Type B pancreatic cell (in vitro differentiated cells): Measurements from ENCODE around the gene TIMM10. TPM values are rescaled to one million over a fixed set of nuclear protein-coding genes. Genes with fewer than 3 reads are reported as not detected.

Source experiments
- DNase-seq: peaks from one replicate; pipeline ENCODE4 v3.0.0; 2021; ENCODE audit warnings: mixed read lengths; ENCODE audit not compliant: unreplicated experiment; ENCODE audit errors: extremely low spot score
- H3K27ac Mint-ChIP-seq: 2 replicates; pipeline ENCODE4 v1.8.0; 2021; ENCODE audit warnings: mild to moderate bottlenecking, mixed read lengths
- H3K27me3 Mint-ChIP-seq: 2 replicates; pipeline ENCODE4 v1.8.0; 2021; ENCODE audit warnings: mixed read lengths
- H3K36me3 Mint-ChIP-seq: 2 replicates; pipeline ENCODE4 v1.8.0; 2021; ENCODE audit warnings: mixed read lengths
- H3K4me1 Mint-ChIP-seq: one replicate; pipeline ENCODE4 v1.8.0; 2021; ENCODE audit warnings: mixed read lengths; ENCODE audit not compliant: unreplicated experiment
- H3K4me3 Mint-ChIP-seq: 2 replicates; pipeline ENCODE4 v1.8.0; 2021; ENCODE audit warnings: mild to moderate bottlenecking, mixed read lengths
- H3K9me3 Mint-ChIP-seq: 2 replicates; pipeline ENCODE4 v1.8.0; 2021; ENCODE audit warnings: mixed read lengths
- total RNA-seq: library from RNA; stranded (reverse); gene quantifications from 2 replicates; pipeline ENCODE4 v1.2.1, GENCODE V29; 2021; ENCODE audit warnings: low replicate concordance
- TF ChIP-seq, protein P1 (sequence below): fragments of 200-600 bp; sonication (generic); conservative IDR thresholded peaks from 2 replicates; pipeline ENCODE4 v1.5.0; 2021; ENCODE audit warnings: antibody characterized with exemption, mild to moderate bottlenecking

TIMM10 gene
- total RNA-seq, 1 donor from 2014 or later = 64.2 TPM

GRCh38 chr11:57499413-57499982 lies 31.1 kb downstream of the TIMM10 start:
- H3K9me3 Mint-ChIP-seq = no peaks in the 10 kb centered on the region
- H3K4me3 Mint-ChIP-seq = peak overlapping the region; percentile 67
- H3K27me3 Mint-ChIP-seq = no peaks in the 10 kb centered on the region
- H3K36me3 Mint-ChIP-seq = no peaks in the 10 kb centered on the region
- peaks cover 20% of the 10 kb centered on the region for H3K4me1 Mint-ChIP-seq
- H3K27ac Mint-ChIP-seq = peak overlapping the region; percentile 80
- peak; percentile 93 for DNase-seq
- TF ChIP-seq, protein P1, sequence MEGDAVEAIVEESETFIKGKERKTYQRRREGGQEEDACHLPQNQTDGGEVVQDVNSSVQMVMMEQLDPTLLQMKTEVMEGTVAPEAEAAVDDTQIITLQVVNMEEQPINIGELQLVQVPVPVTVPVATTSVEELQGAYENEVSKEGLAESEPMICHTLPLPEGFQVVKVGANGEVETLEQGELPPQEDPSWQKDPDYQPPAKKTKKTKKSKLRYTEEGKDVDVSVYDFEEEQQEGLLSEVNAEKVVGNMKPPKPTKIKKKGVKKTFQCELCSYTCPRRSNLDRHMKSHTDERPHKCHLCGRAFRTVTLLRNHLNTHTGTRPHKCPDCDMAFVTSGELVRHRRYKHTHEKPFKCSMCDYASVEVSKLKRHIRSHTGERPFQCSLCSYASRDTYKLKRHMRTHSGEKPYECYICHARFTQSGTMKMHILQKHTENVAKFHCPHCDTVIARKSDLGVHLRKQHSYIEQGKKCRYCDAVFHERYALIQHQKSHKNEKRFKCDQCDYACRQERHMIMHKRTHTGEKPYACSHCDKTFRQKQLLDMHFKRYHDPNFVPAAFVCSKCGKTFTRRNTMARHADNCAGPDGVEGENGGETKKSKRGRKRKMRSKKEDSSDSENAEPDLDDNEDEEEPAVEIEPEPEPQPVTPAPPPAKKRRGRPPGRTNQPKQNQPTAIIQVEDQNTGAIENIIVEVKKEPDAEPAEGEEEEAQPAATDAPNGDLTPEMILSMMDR = peak; percentile 38

- Mint-ChIP-seq H3K4me3 (peak overlapping the region; percentile 64), H3K36me3 (no peaks in the 10 kb centered on the region), H3K27me3 (no peaks in the 10 kb centered on the region), H3K4me1 (peaks cover 16% of the 10 kb centered on the region), H3K9me3 (no peaks in the 10 kb centered on the region), H3K27ac (peak overlapping the region; percentile 87)
- DNase-seq = no peak
- TF ChIP-seq, protein P1 = no peak
Observed at GRCh38 chr11:57498540-57498939, 32.0 kb downstream of the TIMM10 start.

GRCh38 chr11:57497303-57498247 lies 33.0 kb downstream of the TIMM10 start:
- H3K36me3 Mint-ChIP-seq = no peaks in the 10 kb centered on the region
- no peaks in the 10 kb centered on the region for H3K27me3 Mint-ChIP-seq
- no peak for DNase-seq
- H3K4me3 Mint-ChIP-seq = peak overlapping the region; percentile 64
- no peaks in the 10 kb centered on the region for H3K9me3 Mint-ChIP-seq
- peak overlapping the region; percentile 87 for H3K27ac Mint-ChIP-seq
- TF ChIP-seq, protein P1 = no peak
- peaks cover 16% of the 10 kb centered on the region for H3K4me1 Mint-ChIP-seq

DNA sequence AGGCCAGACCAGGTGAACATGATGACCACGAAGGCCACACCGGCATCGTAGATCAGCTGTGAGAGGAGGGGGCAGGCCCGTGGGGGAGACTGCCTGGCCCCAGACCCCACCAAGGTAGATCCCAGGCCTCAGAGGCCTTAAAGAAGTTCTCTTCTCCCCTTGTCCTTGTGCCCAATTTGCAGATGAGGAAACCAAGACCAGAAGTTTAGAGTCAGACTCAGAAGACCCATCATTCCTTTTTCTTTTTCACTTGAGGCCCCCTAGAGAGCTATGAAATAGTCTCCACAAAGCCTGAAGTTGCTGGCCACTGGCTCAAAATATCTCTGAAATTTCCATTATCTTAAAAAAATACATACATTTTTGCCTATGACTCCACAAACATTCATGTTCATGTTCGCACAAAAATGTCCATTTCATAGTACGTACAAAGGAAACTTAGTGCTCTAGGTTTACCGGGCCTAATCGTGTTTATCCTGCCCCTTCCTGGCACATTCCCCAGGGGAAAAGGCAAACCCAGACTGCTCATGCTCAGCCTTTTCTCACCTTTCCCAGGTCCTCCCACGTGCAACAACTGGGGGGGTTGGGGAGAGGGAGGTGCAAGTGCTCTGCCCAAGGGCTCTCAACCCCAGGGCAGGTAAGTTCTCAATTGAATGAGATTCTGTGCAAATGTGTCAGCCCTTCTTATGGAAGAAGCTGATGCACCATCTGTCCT lies 34.3 kb downstream of the TIMM10 start:
- Mint-ChIP-seq H3K27me3 (no peaks in the 10 kb centered on the region), H3K27ac (peak overlapping the region; percentile 56), H3K4me3 (no peak overlapping the region), H3K9me3 (no peaks in the 10 kb centered on the region), H3K4me1 (peaks cover 16% of the 10 kb centered on the region), H3K36me3 (no peaks in the 10 kb centered on the region)
- TF ChIP-seq, protein P1 = no peak
- no peak for DNase-seq

GRCh38 chr11:57493507-57494503 lies 36.7 kb downstream of the TIMM10 start:
- Mint-ChIP-seq H3K4me1 (peaks cover 6% of the 10 kb centered on the region), H3K36me3 (no peaks in the 10 kb centered on the region), H3K9me3 (no peaks in the 10 kb centered on the region), H3K4me3 (no peak overlapping the region), H3K27ac (peak overlapping the region; percentile 51), H3K27me3 (peaks cover under 1% of the 10 kb centered on the region)
- TF ChIP-seq, protein P1 = peak; percentile 87
- no peak for DNase-seq
